Cardiac muscle cell (in vitro differentiated cells and primary cell): ENCODE data around the gene LLPH. TPM values are rescaled to one million over a fixed set of nuclear protein-coding genes. Genes with fewer than 3 reads are reported as not detected.

Source experiments
- DNase-seq, 2 donors: peaks; one replicate each; pipeline versions ENCODE4 v3.0.0 to v3.0.0-alpha.2; 2010 to 2017; ENCODE audit warnings: low read depth in 1 of 2, low spot score in 1 of 2
- H3K27ac ChIP-seq: fragments of 200-600 bp; sonication (generic); 2 replicates; pipeline ENCODE4 v1.5.1; 2016
- H3K27me3 ChIP-seq: fragments of 200-600 bp; sonication (generic); 2 replicates; pipeline ENCODE4 v1.6.0; 2016; ENCODE audit warnings: control low read depth
- H3K36me3 ChIP-seq: fragments of 200-600 bp; sonication (generic); 2 replicates; pipeline ENCODE4 v1.5.1; 2016; ENCODE audit warnings: control low read depth
- H3K4me1 ChIP-seq: fragments of 200-600 bp; sonication (generic); 2 replicates; pipeline ENCODE4 v1.8.1; 2017; ENCODE audit warnings: low read depth, mild to moderate bottlenecking, mixed run types
- H3K4me3 ChIP-seq: fragments of 200-600 bp; sonication (generic); 2 replicates; pipeline ENCODE4 v1.5.1; 2016; ENCODE audit warnings: mild to moderate bottlenecking
- H3K9me3 ChIP-seq: fragments of 200-600 bp; sonication (generic); 2 replicates; pipeline ENCODE4 v1.5.1; 2017; ENCODE audit warnings: low read depth, mild to moderate bottlenecking, control low read depth
- polyA plus RNA-seq: library from polyadenylated mRNA; unstranded; fragments of >200 nt; fragmentation: Nextera tagmentation; extraction: Ambion mirVana; gene quantifications from 2 replicates; pipeline ENCODE4 v1.2.1, GENCODE V29; 2016
- total RNA-seq: library from RNA; depleted of rRNA; stranded (reverse); fragments of >200 nt; gene quantifications from 2 replicates; pipeline ENCODE4 v1.2.3, GENCODE V29; 2016
- TF ChIP-seq, protein P1 (sequence below): IDR thresholded peaks from 2 replicates; pipeline ENCODE4 v1.5.1; 2012; ENCODE audit warnings: low read depth, mild to moderate bottlenecking, low read length

The LLPH gene
- total and polyA plus RNA-seq, 2 experiments from 2014 or later: 3.9 to 41.6 TPM

DNA sequence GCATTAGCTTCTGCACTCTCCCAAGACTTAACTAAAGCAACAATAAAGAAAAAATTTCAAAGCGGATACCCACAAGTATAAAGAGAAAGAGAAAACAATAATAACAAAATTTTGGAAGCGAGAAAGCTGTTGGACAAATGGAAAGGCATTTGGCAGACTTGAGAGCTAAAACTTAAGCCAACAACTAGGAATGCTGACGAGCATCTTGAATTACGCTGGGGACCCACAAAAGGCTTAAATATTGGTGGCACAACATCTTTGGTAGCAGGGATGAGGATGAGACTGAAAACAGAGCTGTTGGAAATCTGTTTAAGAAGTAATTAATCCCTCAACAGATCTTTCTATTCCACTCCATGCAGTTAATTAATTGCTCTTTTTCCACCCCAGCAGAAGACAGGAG, 49.8 kb downstream of the LLPH start:
- TF ChIP-seq, protein P1, sequence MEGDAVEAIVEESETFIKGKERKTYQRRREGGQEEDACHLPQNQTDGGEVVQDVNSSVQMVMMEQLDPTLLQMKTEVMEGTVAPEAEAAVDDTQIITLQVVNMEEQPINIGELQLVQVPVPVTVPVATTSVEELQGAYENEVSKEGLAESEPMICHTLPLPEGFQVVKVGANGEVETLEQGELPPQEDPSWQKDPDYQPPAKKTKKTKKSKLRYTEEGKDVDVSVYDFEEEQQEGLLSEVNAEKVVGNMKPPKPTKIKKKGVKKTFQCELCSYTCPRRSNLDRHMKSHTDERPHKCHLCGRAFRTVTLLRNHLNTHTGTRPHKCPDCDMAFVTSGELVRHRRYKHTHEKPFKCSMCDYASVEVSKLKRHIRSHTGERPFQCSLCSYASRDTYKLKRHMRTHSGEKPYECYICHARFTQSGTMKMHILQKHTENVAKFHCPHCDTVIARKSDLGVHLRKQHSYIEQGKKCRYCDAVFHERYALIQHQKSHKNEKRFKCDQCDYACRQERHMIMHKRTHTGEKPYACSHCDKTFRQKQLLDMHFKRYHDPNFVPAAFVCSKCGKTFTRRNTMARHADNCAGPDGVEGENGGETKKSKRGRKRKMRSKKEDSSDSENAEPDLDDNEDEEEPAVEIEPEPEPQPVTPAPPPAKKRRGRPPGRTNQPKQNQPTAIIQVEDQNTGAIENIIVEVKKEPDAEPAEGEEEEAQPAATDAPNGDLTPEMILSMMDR: no peak
- Histone ChIP-seq H3K36me3 (no peaks in the 10 kb centered on the region), H3K4me3 (no peak overlapping the region), H3K27ac (no peak overlapping the region), H3K27me3 (no peaks in the 10 kb centered on the region), H3K9me3 (no peaks in the 10 kb centered on the region), H3K4me1 (no peaks in the 10 kb centered on the region)
- no peak for DNase-seq

DNA sequence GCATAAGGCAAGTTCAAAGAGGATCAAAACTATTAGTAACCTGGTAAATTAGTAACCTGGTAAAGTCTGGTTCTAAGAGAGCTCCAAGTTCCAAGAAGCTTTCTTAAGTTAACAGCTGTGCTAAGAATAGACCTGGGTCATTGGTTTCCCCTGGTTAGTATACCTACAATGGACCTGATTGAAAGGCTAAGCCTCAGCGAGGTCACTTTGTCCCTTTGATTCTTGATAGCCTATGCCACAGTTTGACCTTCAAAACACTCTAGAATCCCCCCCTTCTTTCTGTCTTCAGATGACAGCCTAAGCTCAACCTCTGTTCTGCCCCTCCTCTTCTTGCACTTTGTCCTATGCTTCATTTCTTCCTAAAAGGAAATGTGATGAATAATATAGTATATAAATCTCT, 53.0 kb downstream of the LLPH start:
- TF ChIP-seq, protein P1: no peak
- no peak for DNase-seq
- Histone ChIP-seq H3K4me3 (no peak overlapping the region), H3K36me3 (no peaks in the 10 kb centered on the region), H3K27me3 (no peaks in the 10 kb centered on the region), H3K27ac (no peak overlapping the region), H3K4me1 (no peaks in the 10 kb centered on the region), H3K9me3 (no peaks in the 10 kb centered on the region)

DNA sequence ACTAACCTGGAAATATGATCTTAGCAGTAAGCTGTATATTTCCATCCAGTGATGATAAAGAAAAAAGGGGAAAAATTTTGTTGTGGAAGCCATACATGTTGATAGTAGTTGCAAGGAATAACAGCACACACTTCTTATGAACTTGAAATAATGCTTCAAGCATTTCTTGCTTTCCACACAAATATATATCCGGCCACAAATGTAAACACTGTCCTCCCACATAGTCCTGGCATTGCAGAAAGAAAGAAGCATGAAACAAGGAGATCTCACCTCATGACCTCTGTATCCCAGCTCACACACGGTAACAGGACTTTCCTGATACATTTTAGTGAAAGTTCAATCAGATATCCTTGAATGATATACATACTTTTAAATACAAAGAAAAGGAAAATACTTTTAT, 56.0 kb downstream of the LLPH start:
- TF ChIP-seq, protein P1: no peak
- Histone ChIP-seq H3K9me3 (no peaks in the 10 kb centered on the region), H3K36me3 (no peaks in the 10 kb centered on the region), H3K27me3 (no peaks in the 10 kb centered on the region), H3K4me1 (no peaks in the 10 kb centered on the region), H3K27ac (no peak overlapping the region), H3K4me3 (no peak overlapping the region)
- peak in 1 of 2 donors; percentile 36 for DNase-seq

DNA sequence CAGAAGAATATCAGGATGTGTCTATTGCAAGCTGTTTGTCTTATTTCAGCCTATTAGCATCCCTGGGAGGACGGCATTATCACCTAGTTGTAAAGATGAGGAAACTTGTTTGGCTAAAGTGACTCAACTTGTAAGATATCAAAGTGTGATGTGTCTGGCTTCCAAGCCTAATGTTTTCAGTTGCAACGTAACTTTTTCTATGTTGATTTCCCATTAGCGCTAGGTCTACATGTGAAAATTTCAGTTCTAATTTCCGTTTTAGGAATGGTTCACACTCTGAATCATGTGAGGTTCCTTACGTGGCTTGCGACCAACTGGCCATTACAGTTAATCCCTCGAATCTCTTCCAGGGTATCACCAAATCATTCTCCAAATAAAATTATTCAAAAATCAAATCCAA, 58.0 kb downstream of the LLPH start:
- no peaks in the 10 kb centered on the region for H3K9me3 ChIP-seq
- no peak overlapping the region for H3K27ac ChIP-seq
- TF ChIP-seq, protein P1: no peak
- no peaks in the 10 kb centered on the region for H3K36me3 ChIP-seq
- no peak for DNase-seq
- H3K27me3 ChIP-seq: no peaks in the 10 kb centered on the region
- H3K4me3 ChIP-seq: no peak overlapping the region
- no peaks in the 10 kb centered on the region for H3K4me1 ChIP-seq

DNA sequence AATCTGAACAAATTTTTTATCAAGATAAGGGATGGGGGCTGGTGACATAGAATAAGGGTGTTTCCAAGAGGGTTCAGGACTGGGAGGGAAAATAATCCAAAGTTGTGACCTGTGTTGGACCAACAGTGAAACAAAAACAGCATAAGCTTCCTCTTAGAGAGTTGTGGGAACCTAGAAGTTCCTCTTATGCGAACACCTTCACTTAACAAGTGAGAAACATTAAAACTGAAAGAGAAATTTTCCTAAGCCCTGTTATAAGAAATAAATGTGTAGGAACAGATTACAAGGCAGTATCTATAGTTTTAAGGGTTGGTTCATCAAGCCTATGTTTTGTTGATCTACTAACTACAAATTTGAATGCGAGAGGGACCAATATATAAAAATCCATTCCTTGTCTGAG, 58.4 kb downstream of the LLPH start:
- no peaks in the 10 kb centered on the region for H3K4me1 ChIP-seq
- no peaks in the 10 kb centered on the region for H3K9me3 ChIP-seq
- H3K36me3 ChIP-seq: no peaks in the 10 kb centered on the region
- H3K27ac ChIP-seq: no peak overlapping the region
- TF ChIP-seq, protein P1: no peak
- no peak for DNase-seq
- H3K27me3 ChIP-seq: no peaks in the 10 kb centered on the region
- no peak overlapping the region for H3K4me3 ChIP-seq

DNA sequence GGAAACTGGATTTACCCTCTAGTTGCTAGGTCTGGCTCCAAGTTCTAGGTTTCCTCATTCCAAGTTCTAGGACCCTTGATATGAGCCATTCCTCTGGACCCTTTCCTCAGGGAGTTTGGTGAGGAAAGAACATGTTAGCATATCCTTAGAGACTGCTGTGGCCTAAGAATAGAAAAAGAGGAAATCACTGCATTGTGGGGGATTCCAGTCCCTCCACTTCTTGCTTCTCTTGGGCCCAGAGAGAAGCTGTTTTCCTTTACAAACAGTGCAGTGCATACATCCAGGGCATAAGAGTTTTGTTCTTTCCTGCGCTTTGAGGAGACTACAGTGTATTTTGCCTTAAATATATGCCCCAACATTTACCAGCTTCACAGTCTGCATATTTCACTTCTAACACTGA, 59.0 kb downstream of the LLPH start:
- Histone ChIP-seq H3K27me3 (no peaks in the 10 kb centered on the region), H3K27ac (no peak overlapping the region), H3K9me3 (no peaks in the 10 kb centered on the region), H3K4me1 (no peaks in the 10 kb centered on the region), H3K36me3 (no peaks in the 10 kb centered on the region), H3K4me3 (no peak overlapping the region)
- TF ChIP-seq, protein P1: no peak
- DNase-seq: no peak
